Skin of body (tissue), 2 donors: ENCODE measurements around the gene ARHGEF17. TPM values are rescaled to one million over a fixed set of nuclear protein-coding genes. Genes with fewer than 3 reads are reported as not detected.

Experiments
- DNase-seq: peaks from one replicate; lab custom pipeline; 2025; lab: John Stamatoyannopoulos, UW
- total RNA-seq: library from RNA; depleted of rRNA; stranded (reverse); fragments of >200 nt; gene quantifications from one replicate; pipeline ENCODE4 v1.2.3, GENCODE V29; 2014

ARHGEF17 gene
- total RNA-seq, 1 donor from 2014 or later, result 20.9 TPM

- no peak for DNase-seq
Measured at GRCh38 chr11:73404506-73405145, 96.5 kb downstream of the ARHGEF17 start.

GRCh38 chr11:73405146-73405510 lies 97.1 kb downstream of the ARHGEF17 start:
- no peak for DNase-seq

GRCh38 chr11:73406131-73406530 lies 98.1 kb downstream of the ARHGEF17 start:
- DNase-seq, result no peak

- DNase-seq, result no peak
Measured at GRCh38 chr11:73406619-73407018, 98.5 kb downstream of the ARHGEF17 start.

- no peak for DNase-seq
Measured at GRCh38 chr11:73409431-73409830, 101.4 kb downstream of the ARHGEF17 start.

- no peak for DNase-seq
Measured at GRCh38 chr11:73410627-73411026, 102.6 kb downstream of the ARHGEF17 start.

GRCh38 chr11:73411031-73411430 lies 103.0 kb downstream of the ARHGEF17 start:
- DNase-seq, result no peak

- no peak for DNase-seq
Measured at GRCh38 chr11:73412308-73412707, 104.2 kb downstream of the ARHGEF17 start.

- DNase-seq, result no peak
Measured at GRCh38 chr11:73413256-73413655, 105.2 kb downstream of the ARHGEF17 start.

GRCh38 chr11:73414977-73415651 lies 107.0 kb downstream of the ARHGEF17 start:
- no peak for DNase-seq

GRCh38 chr11:73415854-73416615 lies 108.0 kb downstream of the ARHGEF17 start:
- DNase-seq, result no peak

GRCh38 chr11:73416786-73417185 lies 108.7 kb downstream of the ARHGEF17 start:
- DNase-seq, result no peak

Other genes starting within 250 kb of the ARHGEF17 start
- 18.7 TPM for gene FCHSD2, start 166.0 kb upstream of the ARHGEF17 start, total RNA-seq
- 3.1 TPM for gene P2RY2, start 90.0 kb upstream of the ARHGEF17 start, total RNA-seq
- gene P2RY6, start 35.9 kb upstream of the ARHGEF17 start, total RNA-seq, result 0.99 TPM
- 4.3 TPM for gene RELT, start 68.1 kb downstream of the ARHGEF17 start, total RNA-seq